RWPE2 (cell line): ENCODE measurements around the gene PCDH15.

Source experiments
- ATAC-seq: fragments of 200-7000 bp; cut with Tn5 transposase; 3 replicates; pipeline ENCODE4 v1.9.1; 2021; ENCODE audit warnings: low read depth
- DNase-seq: peaks from one replicate; pipeline ENCODE4 v3.0.0-alpha.2; 2020; ENCODE audit warnings: low spot score
- H3K27ac ChIP-seq: fragments of 450-650 bp; 2 replicates; pipeline ENCODE4 v1.5.1; 2017; ENCODE audit warnings: mild to moderate bottlenecking; ENCODE audit not compliant: poor library complexity, severe bottlenecking
- H3K27me3 ChIP-seq: fragments of 250-450 bp; sonication (Bioruptor Pico); 2 replicates; pipeline ENCODE4 v1.5.1; 2021; ENCODE audit warnings: mild to moderate bottlenecking, moderate library complexity; ENCODE audit not compliant: insufficient read depth, poor library complexity, severe bottlenecking
- H3K36me3 ChIP-seq: fragments of 250-450 bp; sonication (Bioruptor Pico); 2 replicates; pipeline ENCODE4 v1.5.1; 2020; ENCODE audit warnings: low read depth, mild to moderate bottlenecking, moderate library complexity
- H3K4me1 ChIP-seq: fragments of 250-450 bp; sonication (Bioruptor Pico); 2 replicates; pipeline ENCODE4 v1.5.1; 2021; ENCODE audit warnings: mild to moderate bottlenecking, moderate library complexity; ENCODE audit not compliant: insufficient read depth, poor library complexity, severe bottlenecking
- H3K4me3 ChIP-seq: fragments of 250-450 bp; sonication (Bioruptor Pico); 2 replicates; pipeline ENCODE4 v1.5.1; 2021; ENCODE audit warnings: mild to moderate bottlenecking, moderate library complexity; ENCODE audit not compliant: severe bottlenecking
- H3K9me3 ChIP-seq: fragments of 250-450 bp; sonication (Bioruptor Pico); 2 replicates; pipeline ENCODE4 v1.5.1; 2021; ENCODE audit warnings: mild to moderate bottlenecking, moderate library complexity; ENCODE audit not compliant: severe bottlenecking
- TF ChIP-seq, protein P1 (sequence below): fragments of 450-650 bp; IDR thresholded peaks from one replicate; pipeline ENCODE4 v1.5.1; 2017; ENCODE audit warnings: mild to moderate bottlenecking, moderate library complexity; ENCODE audit not compliant: poor library complexity, severe bottlenecking

Gene PCDH15

DNA sequence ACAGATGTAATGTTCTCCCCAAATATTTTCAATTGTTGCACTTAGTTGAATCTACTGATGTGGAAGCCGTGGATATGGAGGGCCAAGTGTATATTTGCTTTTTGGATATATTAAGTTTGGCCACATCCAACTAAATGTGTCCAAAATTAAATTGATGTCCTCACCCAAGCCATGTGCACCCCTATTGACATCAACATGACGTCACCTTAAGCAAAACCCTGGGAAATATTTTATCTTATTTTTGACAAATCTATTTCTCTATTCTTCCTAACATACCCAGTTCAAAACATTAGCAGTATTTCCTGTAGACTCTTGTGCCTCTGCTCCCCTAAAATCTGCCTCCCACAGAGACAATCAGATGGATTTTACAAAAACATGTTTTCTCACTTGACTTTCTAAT, 652.5 kb downstream of the PCDH15 start:
- ATAC-seq (no peak), DNase-seq (no peak)
- no peak overlapping the region for H3K4me3 ChIP-seq
- TF ChIP-seq, protein P1, sequence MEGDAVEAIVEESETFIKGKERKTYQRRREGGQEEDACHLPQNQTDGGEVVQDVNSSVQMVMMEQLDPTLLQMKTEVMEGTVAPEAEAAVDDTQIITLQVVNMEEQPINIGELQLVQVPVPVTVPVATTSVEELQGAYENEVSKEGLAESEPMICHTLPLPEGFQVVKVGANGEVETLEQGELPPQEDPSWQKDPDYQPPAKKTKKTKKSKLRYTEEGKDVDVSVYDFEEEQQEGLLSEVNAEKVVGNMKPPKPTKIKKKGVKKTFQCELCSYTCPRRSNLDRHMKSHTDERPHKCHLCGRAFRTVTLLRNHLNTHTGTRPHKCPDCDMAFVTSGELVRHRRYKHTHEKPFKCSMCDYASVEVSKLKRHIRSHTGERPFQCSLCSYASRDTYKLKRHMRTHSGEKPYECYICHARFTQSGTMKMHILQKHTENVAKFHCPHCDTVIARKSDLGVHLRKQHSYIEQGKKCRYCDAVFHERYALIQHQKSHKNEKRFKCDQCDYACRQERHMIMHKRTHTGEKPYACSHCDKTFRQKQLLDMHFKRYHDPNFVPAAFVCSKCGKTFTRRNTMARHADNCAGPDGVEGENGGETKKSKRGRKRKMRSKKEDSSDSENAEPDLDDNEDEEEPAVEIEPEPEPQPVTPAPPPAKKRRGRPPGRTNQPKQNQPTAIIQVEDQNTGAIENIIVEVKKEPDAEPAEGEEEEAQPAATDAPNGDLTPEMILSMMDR, result no peak
- H3K36me3 ChIP-seq, result no peaks in the 10 kb centered on the region
- H3K27ac ChIP-seq, result no peak overlapping the region
- H3K4me1 ChIP-seq, result no peaks in the 10 kb centered on the region
- no peaks in the 10 kb centered on the region for H3K27me3 ChIP-seq
- H3K9me3 ChIP-seq, result no peaks in the 10 kb centered on the region

DNA sequence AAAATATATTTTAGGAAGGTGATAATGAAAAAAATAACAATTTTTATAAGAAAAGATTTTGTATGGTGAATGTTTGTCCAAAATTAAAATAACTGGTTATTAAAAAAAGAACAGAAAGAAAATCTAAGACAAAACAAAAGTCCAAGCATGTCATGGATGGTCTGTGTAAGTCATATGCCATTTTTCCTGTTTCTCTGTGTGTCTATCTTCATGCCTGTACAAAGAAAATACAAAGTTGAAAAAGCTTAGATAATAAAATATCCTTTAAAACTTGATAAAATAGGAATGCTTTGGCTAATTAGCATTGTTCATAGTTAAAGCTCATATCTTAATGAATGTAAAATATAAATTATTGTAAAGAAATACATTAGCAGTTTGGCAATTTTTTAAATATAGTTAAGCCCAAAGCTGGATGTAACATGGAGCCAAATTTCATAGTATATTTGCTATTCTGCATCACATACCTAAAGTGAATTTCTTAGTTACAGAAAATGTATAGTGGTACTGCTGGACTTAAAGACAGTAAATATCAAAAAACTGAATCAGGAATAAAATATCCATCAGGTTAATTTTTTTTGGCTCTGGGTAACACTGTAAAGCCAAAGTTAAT, 661.1 kb downstream of the PCDH15 start:
- no peak for ATAC-seq
- TF ChIP-seq, protein P1, result no peak
- no peaks in the 10 kb centered on the region for H3K27me3 ChIP-seq
- DNase-seq, result no peak
- peaks cover 13% of the 10 kb centered on the region for H3K9me3 ChIP-seq
- no peaks in the 10 kb centered on the region for H3K4me1 ChIP-seq
- H3K36me3 ChIP-seq, result no peaks in the 10 kb centered on the region
- H3K27ac ChIP-seq, result no peak overlapping the region
- no peak overlapping the region for H3K4me3 ChIP-seq

DNA sequence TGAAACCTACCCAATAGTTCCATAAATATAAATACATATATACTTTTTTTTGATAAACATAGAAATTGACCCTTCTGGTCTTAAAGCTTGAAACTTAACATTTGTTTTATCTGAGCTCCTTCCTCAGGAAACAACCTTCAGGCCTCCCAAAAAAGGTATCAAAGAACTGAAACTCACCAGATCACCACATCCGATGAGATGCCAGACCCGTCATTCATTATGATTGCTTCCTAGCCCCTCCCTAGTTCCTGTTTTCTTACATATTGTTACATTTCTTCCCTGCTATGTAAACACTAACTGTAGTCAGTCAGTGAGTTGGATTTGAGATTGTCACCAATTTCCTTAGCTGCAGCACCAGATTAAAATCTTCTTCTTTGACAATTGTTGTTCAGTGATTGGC, 663.6 kb downstream of the PCDH15 start:
- TF ChIP-seq, protein P1, result no peak
- no peaks in the 10 kb centered on the region for H3K4me1 ChIP-seq
- DNase-seq (no peak), ATAC-seq (no peak)
- H3K4me3 ChIP-seq, result no peak overlapping the region
- no peaks in the 10 kb centered on the region for H3K27me3 ChIP-seq
- peaks cover 13% of the 10 kb centered on the region for H3K9me3 ChIP-seq
- no peaks in the 10 kb centered on the region for H3K36me3 ChIP-seq
- H3K27ac ChIP-seq, result no peak overlapping the region

DNA sequence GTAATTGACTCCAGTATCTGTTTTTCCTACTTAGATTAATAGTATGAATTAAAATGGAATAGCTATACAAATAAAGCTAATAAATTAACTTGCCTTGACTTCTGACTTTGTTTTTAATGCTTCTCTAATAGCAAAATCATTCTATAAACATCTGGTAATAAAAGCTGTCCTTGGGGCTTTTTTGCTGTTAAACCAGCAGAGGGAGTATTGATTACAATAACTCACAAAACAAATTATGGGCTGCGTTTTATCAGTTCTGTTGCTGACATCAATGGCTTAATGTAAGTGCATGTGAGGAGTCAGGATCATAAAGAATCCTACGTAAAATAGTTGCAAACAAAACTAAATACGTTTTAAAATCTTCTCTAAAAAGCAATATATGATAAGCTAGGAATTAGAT, 667.8 kb downstream of the PCDH15 start:
- no peak overlapping the region for H3K4me3 ChIP-seq
- H3K36me3 ChIP-seq, result no peaks in the 10 kb centered on the region
- no peaks in the 10 kb centered on the region for H3K4me1 ChIP-seq
- no peak for ATAC-seq
- H3K27ac ChIP-seq, result no peak overlapping the region
- H3K27me3 ChIP-seq, result no peaks in the 10 kb centered on the region
- no peaks in the 10 kb centered on the region for H3K9me3 ChIP-seq
- TF ChIP-seq, protein P1, result peak; percentile 66
- DNase-seq, result no peak

DNA sequence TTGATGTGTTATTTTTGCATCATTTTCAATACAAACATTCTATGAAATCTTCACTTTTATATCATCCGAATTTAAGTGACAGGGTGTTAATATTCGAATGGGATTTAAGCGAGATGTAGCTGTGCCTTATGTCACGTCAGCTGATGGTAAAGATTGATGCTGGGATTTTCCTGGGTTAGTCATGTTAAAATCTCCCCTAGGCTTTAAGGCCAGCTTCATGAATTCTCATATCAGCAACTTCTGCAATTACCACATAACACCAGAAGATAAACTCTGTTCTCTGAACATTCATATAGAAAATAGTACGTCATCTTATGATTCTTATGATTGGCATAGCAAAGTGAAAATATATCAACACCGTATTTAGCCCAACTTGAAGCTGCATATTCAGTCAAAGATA, 669.2 kb downstream of the PCDH15 start:
- DNase-seq (no peak), ATAC-seq (no peak)
- H3K27me3 ChIP-seq, result no peaks in the 10 kb centered on the region
- H3K27ac ChIP-seq, result no peak overlapping the region
- H3K9me3 ChIP-seq, result no peaks in the 10 kb centered on the region
- H3K4me1 ChIP-seq, result no peaks in the 10 kb centered on the region
- TF ChIP-seq, protein P1, result no peak
- H3K36me3 ChIP-seq, result no peaks in the 10 kb centered on the region
- H3K4me3 ChIP-seq, result no peak overlapping the region
